ENCODE results near the gene HMCN2.

DNA sequence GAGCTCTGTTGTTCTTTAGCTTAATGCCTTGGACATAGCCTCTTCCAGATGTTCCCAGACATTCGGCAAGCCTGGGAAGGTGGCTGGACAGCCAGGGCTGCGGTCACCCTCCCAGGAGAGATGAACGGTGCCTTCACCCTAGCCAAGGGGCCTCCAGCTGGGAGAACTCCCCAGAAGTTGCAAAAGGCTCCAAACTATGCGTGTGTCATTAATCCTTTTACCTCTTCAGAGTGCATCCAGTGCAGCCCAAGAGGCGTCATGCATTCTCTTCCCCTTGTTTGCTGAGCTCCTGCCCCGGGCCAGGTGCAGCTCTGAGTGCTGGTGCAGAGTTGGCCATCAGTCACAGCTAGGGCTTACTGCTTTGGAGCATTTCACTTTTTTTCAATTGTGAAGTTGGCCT is 22.8 kb downstream of the HMCN2 start:
- TF ChIP-seq, protein P1, sequence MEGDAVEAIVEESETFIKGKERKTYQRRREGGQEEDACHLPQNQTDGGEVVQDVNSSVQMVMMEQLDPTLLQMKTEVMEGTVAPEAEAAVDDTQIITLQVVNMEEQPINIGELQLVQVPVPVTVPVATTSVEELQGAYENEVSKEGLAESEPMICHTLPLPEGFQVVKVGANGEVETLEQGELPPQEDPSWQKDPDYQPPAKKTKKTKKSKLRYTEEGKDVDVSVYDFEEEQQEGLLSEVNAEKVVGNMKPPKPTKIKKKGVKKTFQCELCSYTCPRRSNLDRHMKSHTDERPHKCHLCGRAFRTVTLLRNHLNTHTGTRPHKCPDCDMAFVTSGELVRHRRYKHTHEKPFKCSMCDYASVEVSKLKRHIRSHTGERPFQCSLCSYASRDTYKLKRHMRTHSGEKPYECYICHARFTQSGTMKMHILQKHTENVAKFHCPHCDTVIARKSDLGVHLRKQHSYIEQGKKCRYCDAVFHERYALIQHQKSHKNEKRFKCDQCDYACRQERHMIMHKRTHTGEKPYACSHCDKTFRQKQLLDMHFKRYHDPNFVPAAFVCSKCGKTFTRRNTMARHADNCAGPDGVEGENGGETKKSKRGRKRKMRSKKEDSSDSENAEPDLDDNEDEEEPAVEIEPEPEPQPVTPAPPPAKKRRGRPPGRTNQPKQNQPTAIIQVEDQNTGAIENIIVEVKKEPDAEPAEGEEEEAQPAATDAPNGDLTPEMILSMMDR (IDR thresholded peaks at IDR 0.05): no peak
- TF ChIP-seq EP300 (IDR thresholded peaks at IDR 0.05) (no peak), POLR2A (IDR thresholded peaks at IDR 0.05) (no peak)

Data from ovary (tissue), 3 donors.